ENCODE data around the gene ADIG. TPM values are rescaled to one million over a fixed set of nuclear protein-coding genes. Genes with fewer than 3 reads are reported as not detected.

The ADIG gene
- total RNA-seq: not detected in 2 replicates

DNA sequence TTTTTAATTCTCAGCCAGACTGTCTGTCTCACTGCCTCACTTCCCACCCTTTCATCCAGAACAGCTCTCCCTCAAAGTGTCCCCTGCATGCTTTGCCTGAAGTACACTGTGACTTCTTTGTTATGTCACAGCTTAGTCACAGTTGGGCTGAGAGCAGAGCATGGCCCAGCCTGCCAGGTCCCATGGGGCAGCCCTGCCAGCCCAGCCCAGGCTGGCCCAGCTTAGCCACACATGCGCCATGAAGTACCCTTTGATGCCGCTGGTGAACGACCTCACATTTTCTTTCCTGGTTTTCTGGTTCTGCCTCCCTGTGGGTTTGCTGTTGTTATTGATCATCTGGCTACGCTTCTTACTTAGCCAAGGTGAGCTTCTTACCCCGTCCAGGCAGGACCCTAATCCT is at the start of gene ADIG:
ADIG (plus strand) TSS at position 185 of the 400 bp plus-strand sequence; CDS start at position 239, 54 bp downstream.

DNA sequence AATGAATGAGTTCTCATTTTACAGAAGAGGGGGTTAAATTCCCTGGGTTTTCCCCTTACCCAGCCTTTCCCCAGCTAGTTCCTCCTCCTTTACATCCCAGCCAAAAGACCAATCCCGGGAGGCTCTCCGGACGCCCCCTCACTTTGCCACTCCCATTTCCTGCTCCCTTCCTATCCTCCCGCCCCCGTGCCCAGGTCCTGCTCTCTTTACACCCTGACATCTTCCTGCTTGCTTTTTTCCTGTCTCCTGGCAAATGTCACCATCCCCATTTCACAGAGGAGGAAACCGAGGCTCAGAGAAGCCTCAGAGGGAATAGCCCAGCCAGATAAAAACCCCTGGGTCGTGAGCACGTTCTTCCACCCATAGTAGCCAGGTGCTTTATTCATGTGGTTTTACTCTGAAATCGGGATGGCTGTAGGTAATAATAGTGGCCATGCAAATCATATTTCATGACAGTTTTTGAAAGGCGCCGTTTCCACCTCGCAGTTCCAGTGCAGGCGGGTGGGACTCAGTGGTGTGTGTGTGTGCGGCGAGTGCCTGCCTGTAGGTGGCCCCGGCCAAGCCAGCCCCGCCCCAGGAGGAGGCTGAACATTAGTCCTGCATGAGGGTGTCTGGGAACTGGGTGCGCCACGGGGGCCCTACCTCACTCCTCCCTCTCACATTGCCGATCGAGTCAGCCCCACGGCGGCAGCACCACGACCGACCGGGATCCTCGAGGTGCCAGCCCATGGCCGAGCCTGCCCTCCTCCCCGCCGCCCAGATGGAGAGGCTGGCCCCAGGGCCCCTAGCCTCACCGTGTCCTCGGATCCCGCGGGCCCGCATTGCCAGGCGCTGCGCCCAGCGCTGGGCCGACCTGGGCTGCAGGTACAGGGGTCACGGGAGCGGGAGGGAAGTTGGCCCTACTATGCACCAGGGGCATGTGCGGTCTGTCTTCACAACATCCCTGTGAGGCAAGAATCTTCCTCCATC is 20.5 kb downstream of the ADIG start, which contains the start of gene ARHGAP40:
ARHGAP40 (plus strand) TSS at position 594 of the 969 bp plus-strand sequence.

Other genes starting within 250 kb of the ADIG start
- not detected in 2 replicates for gene LBP, start 234.7 kb upstream of the ADIG start, total RNA-seq
- 25.5 and 26.0 TPM in 2 replicates for gene SNHG17, start 145.9 kb upstream of the ADIG start, total RNA-seq
- 32.5 and 51.0 TPM in 2 replicates for gene RALGAPB, start 108.4 kb upstream of the ADIG start, total RNA-seq
- 0.68 and 4.3 TPM in 2 replicates for gene ARHGAP40, start 20.6 kb downstream of the ADIG start, total RNA-seq
- not detected in 2 replicates for gene SLC32A1, start 143.3 kb downstream of the ADIG start, total RNA-seq
- gene ACTR5, start 167.3 kb downstream of the ADIG start, total RNA-seq: 10.3 and 14.0 TPM in 2 replicates
- gene PPP1R16B, start 224.5 kb downstream of the ADIG start, total RNA-seq: under 0.01 and 0.21 TPM in 2 replicates